Pancreas (tissue), 10 donors: ENCODE data around the gene ARX. TPM values are rescaled to one million over a fixed set of nuclear protein-coding genes. Genes with fewer than 3 reads are reported as not detected.

Experiments
- ATAC-seq, 4 donors: fragments of 200-7000 bp; cut with Tn5 transposase; one replicate each; pipeline versions ENCODE4 v1.8.0 to v1.9.1; 2020; ENCODE audit warnings: mild to moderate bottlenecking in 4 of 4, moderate library complexity in 4 of 4
- DNase-seq, 6 donors: peaks; one replicate each; pipeline ENCODE4 v3.0.0-alpha.2; 2020
- FAIRE-seq: peaks from 2 replicates; lab custom pipeline; 2012; peaks lifted over from hg19 to GRCh38; lab: Jason Lieb, UNC
- H3K27ac ChIP-seq, 4 donors: fragments of 200-600 bp; sonication (generic); 1 replicate in 3 of 4; 2 replicates in 1 of 4; pipeline versions ENCODE4 v1.5.0 to v1.8.0; 2020
- H3K27me3 ChIP-seq, 4 donors: fragments of 200-600 bp; one replicate each; pipeline ENCODE4 v1.8.0; 2021
- H3K36me3 ChIP-seq, 3 donors: fragments of 200-600 bp; sonication (generic) in 1 of 3; one replicate each; pipeline versions ENCODE4 v1.5.0 to v1.8.0; 2020 to 2021
- H3K4me1 ChIP-seq, 3 donors: fragments of 200-600 bp; one replicate each; pipeline ENCODE4 v1.8.0; 2021
- H3K4me3 ChIP-seq, 4 donors: fragments of 200-600 bp; sonication (generic) in 2 of 4; one replicate each; pipeline versions ENCODE4 v1.5.0 to v1.8.0; 2020 to 2021
- H3K9me3 ChIP-seq, 4 donors: fragments of 200-600 bp; one replicate each; pipeline ENCODE4 v1.8.0; 2021
- WGBS, 2 donors: extraction: QIAGEN DNeasy Blood & Tissue Kit; methylation state at CpG; one replicate each; pipeline ENCODE4 v1.1.7; 2013; 5-methylcytosine and 5-hydroxymethylcytosine counted together
- intact Hi-C, 3 donors: fragments of 100-400 bp; cut with DNase I; formaldehyde crosslinking; loops; one replicate each; pipeline versions ENCODE4 v1.11.1 to v1.14.2; 2022
- polyA plus RNA-seq, 2 donors: library from polyadenylated mRNA; stranded (reverse); fragments of 200-250 nt; gene quantifications; one replicate each; pipeline ENCODE4 v1.2.3, GENCODE V29; 2013
- total RNA-seq, 6 donors: library from RNA; stranded (reverse); fragmentation: NEBNext Ultra II Directional in 4 of 6; extraction: Animal tissue kit (Norgen Biotek cat#: 25700) in 4 of 6; gene quantifications; one replicate each; pipeline versions ENCODE4 v1.2.1 to v1.2.4, GENCODE V29; 2021 to 2023
- TF ChIP-seq, protein P1 (sequence below), 4 donors: fragments of 200-600 bp; sonication (generic) in 3 of 4; IDR thresholded peaks; one replicate each; pipeline versions ENCODE4 v1.5.0 to v1.8.0; 2021; ENCODE audit warnings: antibody characterized with exemption in 4 of 4
- donor health status: healthy with polysubstance abuse.
- donor health status: DM: no; HTN: no; CAD: no; lungs with moderate emphysema.
- donor health status: DM: no; HTN: no; CAD: no.
- donor health status: control.
- donor health status: control.
- donor health status: Bipolar disorder and iron deficiency.
- donor health status: DM: yes; HTN: yes; CAD: no.
- donor health status: DM: no; HTN: no; CAD: no.
- donor health status: DM: no; HTN: no; CAD: no.
- donor health status: DM: yes; HTN: yes; CAD: no.

The ARX gene
- total and polyA plus RNA-seq, 8 donors, result 0.32 to 9.6 (median 1.5) TPM

DNA sequence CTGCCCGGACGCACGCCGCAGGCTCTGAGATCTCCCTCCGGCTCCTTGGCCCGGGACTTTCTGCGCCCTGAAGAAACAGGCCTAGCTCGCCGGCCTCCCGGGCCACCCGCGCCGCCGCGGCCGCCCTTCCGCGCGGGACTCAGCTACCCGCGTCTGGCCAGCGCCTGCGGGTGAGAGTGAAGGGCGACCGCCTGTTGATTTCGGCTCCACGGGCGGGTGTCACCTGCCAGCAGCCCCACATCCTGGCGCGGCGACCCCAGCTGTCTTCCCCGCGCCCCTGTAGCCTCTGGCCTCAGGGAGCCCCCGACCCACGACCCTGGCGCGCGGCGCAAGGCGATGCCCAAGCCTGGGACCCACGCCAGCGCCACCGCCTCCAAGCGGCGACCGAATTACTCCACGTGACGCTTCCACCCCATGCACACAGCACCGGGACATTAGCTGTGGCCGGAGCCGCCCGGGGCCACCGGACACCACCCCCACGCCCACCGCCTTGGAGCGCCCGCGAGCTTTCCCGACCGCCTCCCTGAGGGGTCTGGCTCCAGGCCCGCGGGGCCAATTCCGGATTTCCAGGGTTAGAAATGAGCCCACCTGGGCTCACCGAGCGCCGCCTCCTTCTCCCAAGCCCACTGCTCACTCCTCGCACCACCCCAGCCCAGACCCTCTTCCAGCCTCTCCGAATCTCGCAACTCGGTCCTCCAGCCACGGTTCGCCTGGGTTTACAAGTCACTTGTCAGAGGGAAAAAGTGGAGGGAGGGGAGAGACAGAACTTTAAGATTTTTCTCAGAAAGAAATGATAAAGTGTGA lies 10.2 kb downstream of the ARX start:
- FAIRE-seq (no peak), ATAC-seq (peak in 1 of 4 donors; percentile 11), DNase-seq (peak in 1 of 6 donors; percentile 70)
- WGBS, 2 donors, result 4 to 16% methylated on average over 60 to 72 of the region's 72 CpGs
- H3K9me3 ChIP-seq, result no peaks in the 10 kb centered on the region
- TF ChIP-seq, protein P1, sequence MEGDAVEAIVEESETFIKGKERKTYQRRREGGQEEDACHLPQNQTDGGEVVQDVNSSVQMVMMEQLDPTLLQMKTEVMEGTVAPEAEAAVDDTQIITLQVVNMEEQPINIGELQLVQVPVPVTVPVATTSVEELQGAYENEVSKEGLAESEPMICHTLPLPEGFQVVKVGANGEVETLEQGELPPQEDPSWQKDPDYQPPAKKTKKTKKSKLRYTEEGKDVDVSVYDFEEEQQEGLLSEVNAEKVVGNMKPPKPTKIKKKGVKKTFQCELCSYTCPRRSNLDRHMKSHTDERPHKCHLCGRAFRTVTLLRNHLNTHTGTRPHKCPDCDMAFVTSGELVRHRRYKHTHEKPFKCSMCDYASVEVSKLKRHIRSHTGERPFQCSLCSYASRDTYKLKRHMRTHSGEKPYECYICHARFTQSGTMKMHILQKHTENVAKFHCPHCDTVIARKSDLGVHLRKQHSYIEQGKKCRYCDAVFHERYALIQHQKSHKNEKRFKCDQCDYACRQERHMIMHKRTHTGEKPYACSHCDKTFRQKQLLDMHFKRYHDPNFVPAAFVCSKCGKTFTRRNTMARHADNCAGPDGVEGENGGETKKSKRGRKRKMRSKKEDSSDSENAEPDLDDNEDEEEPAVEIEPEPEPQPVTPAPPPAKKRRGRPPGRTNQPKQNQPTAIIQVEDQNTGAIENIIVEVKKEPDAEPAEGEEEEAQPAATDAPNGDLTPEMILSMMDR (IDR thresholded peaks at IDR 0.05), result no peak
- peaks cover 0 to 5% (median 2%) of the 10 kb centered on the region in 3 donors for H3K4me1 ChIP-seq
- intact Hi-C loops, result no loop called here
- no peaks in the 10 kb centered on the region for H3K36me3 ChIP-seq
- H3K27me3 ChIP-seq, result peaks cover 0 to 47% (median 10%) of the 10 kb centered on the region in 4 donors
- H3K4me3 ChIP-seq, result peak overlapping the region in 2 of 4 donors; percentile 13 to 31
- H3K27ac ChIP-seq, result no peak overlapping the region

DNA sequence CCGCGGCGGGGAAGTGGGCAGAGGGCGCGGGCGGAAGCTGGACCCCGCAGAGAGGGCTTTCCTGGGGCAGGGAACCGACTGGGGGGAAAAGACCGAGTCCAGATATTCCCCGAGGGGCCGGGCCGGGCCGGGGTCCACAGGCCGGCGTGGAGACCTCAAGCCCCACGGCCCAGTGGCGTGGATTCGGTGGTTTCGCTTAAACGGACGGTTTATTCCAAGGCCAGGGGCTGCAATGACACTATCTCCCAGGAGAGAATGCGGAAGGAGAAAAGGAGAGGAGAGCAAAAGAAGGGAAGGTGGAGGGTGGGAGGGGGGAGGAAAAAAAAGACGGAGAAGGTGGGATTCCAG lies 10.8 kb downstream of the ARX start:
- DNase-seq (no peak), ATAC-seq (no peak), FAIRE-seq (no peak)
- TF ChIP-seq, protein P1 (IDR thresholded peaks at IDR 0.05), result no peak
- Histone ChIP-seq H3K4me1 (peaks cover 0 to 5% (median 2%) of the 10 kb centered on the region in 3 donors), H3K27me3 (peaks cover 0 to 46% (median 10%) of the 10 kb centered on the region in 4 donors), H3K27ac (no peak overlapping the region), H3K4me3 (peak overlapping the region in 2 of 4 donors; percentile 13 to 31), H3K36me3 (no peaks in the 10 kb centered on the region), H3K9me3 (no peaks in the 10 kb centered on the region)
- intact Hi-C loops, result no loop called here
- WGBS, 2 donors, result 3 to 21% methylated on average over 23 of the region's 23 CpGs

DNA sequence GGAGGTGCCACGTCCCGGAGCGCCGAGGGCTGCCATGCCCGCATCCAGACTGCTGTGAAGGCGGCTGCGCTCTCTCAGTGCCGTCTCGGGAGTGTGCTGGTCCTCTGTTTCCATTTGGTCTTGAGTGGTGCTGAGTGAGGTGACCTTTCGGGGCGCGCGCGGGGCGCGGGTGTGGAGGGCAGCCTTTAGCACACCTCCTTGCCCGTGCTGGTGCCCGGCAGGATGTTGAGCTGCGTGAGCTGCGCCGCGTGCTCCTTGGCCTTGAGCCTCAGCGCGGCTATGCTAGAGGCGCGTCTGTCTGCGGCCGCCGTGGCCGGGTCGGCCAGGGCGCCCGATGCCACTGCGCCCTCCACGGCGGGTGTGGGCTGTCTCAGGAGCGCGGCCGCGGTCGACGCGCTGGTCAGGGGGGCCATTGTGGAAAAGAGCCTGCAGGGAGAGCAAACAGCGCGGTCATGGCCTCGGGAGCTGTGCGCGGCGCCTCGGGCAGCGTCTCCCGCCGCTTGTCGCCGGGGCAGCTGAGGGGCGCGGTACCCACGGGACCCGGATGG lies 11.2 kb downstream of the ARX start:
- peak in 3 of 4 donors; percentile 13 to 31 (median 17) for ATAC-seq
- Histone ChIP-seq H3K4me3 (peak overlapping the region in 2 of 4 donors; percentile 9 to 31), H3K9me3 (no peaks in the 10 kb centered on the region), H3K4me1 (peaks cover 0 to 5% (median 2%) of the 10 kb centered on the region in 3 donors), H3K27me3 (peaks cover 0 to 46% (median 10%) of the 10 kb centered on the region in 4 donors), H3K27ac (no peak overlapping the region), H3K36me3 (no peaks in the 10 kb centered on the region)
- FAIRE-seq, result no peak
- TF ChIP-seq, protein P1 (IDR thresholded peaks at IDR 0.05), result no peak
- intact Hi-C loops, result no loop called here
- 5 to 16% methylated on average over 59 of the region's 59 CpGs for WGBS, 2 donors
- DNase-seq, result peak in 1 of 6 donors; percentile 67

DNA sequence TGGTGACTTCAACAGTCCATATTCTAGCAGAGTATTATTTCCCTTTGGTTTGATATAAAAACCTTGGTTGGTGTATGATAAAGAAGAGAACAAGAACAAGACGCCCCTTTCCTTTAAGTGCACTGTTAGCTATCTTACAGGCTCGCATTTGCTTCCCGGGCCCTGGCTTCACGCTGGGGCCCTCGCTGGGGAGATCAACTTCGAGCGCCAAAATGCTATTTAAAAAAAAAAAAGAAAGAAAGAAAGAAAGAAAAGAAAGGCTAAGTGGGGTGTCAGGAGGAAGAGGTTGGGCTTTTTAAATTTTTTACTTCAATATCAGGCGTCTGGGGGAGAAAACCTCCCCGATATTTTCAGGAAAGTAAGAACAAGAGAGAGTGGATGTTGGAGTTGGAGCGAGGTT lies 11.7 kb downstream of the ARX start:
- no peak overlapping the region for H3K4me3 ChIP-seq

More for the DNA sequence above, 11.7 kb downstream of the ARX start:
- Histone ChIP-seq H3K27ac (no peak overlapping the region), H3K36me3 (no peaks in the 10 kb centered on the region), H3K4me1 (peaks cover 0 to 5% (median 2%) of the 10 kb centered on the region in 3 donors), H3K9me3 (no peaks in the 10 kb centered on the region), H3K27me3 (peaks cover 0 to 41% (median 10%) of the 10 kb centered on the region in 4 donors)
- WGBS, 2 donors, result 37 to 51% methylated on average over 10 of the region's 10 CpGs
- intact Hi-C loops, result no loop called here
- no peak for DNase-seq
- no peak for ATAC-seq
- no peak for FAIRE-seq
- TF ChIP-seq, protein P1 (IDR thresholded peaks at IDR 0.05), result no peak
